Epithelial cell of esophagus (primary cell): ENCODE data around the gene ANGEL1.

Experiments used
- DNase-seq: peaks from one replicate; pipeline ENCODE4 v3.0.0; 2010; ENCODE audit warnings: low read depth
- H3K4me3 ChIP-seq: 2 replicates; pipeline ENCODE4 v1.5.1; 2011; ENCODE audit warnings: mild to moderate bottlenecking, low read length, control low read depth
- TF ChIP-seq, protein P1 (sequence below): IDR thresholded peaks from 2 replicates; pipeline ENCODE4 v1.5.1; 2011; ENCODE audit warnings: low read depth, mild to moderate bottlenecking, low read length, control low read depth, inconsistent platforms; ENCODE audit not compliant: insufficient read depth; ENCODE audit errors: missing control alignments

The ANGEL1 gene

DNA sequence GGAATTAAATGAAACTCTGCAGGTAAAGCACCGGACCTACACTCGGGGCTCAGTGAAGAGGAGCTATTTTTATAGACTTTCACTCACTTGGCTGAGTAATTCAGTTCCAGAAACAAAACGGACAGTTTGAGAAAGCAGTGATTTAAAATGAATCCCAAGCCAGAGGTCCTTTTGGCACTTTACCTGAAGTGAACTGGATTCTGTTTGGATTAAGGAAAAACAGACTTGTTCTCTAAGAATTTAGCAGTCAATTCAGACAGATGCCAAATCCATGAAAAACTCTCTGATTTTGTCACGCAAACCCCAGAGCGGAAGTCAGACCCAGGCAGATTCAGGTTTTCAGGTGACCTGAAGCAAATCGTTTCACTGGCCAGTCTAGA lies 56.3 kb downstream of the ANGEL1 start:
- DNase-seq, result no peak
- TF ChIP-seq, protein P1, sequence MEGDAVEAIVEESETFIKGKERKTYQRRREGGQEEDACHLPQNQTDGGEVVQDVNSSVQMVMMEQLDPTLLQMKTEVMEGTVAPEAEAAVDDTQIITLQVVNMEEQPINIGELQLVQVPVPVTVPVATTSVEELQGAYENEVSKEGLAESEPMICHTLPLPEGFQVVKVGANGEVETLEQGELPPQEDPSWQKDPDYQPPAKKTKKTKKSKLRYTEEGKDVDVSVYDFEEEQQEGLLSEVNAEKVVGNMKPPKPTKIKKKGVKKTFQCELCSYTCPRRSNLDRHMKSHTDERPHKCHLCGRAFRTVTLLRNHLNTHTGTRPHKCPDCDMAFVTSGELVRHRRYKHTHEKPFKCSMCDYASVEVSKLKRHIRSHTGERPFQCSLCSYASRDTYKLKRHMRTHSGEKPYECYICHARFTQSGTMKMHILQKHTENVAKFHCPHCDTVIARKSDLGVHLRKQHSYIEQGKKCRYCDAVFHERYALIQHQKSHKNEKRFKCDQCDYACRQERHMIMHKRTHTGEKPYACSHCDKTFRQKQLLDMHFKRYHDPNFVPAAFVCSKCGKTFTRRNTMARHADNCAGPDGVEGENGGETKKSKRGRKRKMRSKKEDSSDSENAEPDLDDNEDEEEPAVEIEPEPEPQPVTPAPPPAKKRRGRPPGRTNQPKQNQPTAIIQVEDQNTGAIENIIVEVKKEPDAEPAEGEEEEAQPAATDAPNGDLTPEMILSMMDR, result no peak
- H3K4me3 ChIP-seq, result no peak overlapping the region

DNA sequence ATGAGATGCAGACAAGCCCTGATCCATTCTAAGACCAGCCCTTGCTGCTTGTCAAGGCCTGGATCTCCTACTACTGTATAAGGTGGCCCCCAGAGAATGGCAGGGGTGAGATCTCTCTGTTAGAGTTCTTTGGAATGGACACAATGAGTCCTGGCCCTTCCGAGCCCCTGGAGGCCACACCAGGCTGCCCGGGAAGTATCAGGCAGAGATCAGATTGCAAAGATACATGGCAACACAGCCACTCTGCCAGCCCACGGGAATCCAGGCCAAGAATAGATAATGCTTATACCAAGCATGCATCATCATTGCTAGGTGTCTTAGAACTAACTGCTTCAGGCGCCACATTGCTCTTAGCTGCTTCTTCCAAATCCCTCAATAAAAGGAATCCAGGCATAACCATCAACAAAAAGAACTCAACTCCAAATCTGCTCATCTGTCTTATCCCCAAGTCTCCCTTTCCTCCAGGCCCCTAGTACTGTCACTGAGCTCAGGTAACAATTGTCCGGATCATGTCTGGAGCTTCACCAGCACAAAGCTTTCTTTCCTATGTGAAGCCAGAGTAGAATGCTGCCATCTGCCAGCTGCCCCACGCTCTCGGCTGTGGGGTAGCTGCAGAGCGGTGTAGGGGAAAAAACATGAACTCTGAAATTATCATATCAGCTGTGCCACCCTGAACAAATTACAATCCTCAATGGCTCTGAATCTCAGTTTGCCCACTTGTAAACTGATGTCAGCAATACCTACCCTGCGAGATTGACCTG lies 56.9 kb downstream of the ANGEL1 start:
- DNase-seq, result no peak
- no peak overlapping the region for H3K4me3 ChIP-seq
- TF ChIP-seq, protein P1, result no peak

DNA sequence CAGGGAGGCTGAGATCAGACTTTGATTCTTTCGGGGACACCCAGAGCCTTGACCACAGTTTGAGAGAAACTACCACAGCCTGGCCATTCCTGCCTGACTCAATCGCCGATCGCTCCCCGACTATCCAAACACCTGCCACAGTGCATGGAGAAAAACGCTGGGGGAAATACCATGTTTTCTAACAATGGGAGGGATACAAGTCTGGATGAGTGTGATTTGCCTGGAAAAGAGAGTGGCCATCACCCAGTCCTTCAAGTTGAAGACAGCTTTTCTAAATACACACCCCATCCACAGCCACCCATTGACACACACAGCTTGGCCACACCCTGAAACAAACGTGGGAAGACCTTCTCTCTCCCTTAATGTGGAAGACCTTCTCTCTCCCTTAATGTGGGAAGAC lies 58.1 kb downstream of the ANGEL1 start:
- no peak for DNase-seq
- no peak overlapping the region for H3K4me3 ChIP-seq
- TF ChIP-seq, protein P1, result no peak

DNA sequence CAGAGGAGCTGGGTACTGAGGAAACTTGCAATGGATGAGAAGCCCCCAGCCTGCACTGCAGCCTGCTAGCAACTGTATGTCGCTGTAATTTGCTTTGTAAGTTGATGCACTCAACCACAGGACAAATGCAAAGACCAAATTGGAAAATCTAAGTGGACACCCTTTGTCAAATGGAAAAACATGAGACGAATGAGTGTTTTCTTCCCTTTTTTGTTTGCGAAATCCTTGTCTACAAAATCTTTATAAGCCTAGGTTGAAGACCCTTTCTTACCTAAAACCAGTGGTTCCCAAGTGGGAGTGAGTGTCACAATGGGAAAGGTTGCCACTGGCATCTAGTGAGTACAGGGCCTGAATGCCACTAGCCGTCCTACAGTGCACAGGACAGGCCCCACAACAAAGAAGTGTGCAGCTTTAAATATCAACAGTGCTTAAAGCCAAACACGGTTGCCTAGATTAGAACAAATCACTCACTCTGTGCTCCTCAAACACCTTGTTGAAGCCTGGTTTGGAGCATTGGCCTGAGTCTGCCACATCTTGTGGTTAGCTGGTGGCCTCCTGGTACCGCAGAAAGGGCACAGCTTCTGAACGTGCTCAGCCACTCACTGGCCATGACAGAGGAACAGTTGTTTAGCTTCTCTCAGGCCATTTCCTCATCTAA lies 59.0 kb downstream of the ANGEL1 start:
- DNase-seq, result no peak
- no peak overlapping the region for H3K4me3 ChIP-seq
- TF ChIP-seq, protein P1, result no peak

DNA sequence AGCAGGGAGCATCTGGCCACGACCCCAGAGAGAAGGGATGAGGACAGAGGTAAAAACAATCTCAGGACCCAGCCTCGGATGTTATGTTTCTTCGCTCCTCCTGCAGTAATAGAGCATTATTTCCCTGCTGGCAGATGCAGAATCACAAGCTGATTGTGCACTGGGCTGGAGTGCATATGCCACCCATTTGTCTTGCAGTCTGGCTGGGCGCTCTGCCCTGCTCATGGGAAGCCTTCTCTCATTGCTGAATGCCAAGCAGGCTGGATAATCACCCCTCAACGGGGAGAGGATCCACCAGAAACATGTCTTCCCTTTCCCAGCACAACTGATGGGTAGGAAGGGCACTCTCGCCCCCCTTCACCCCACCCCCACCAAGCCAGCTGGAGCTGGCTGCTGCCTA lies 59.9 kb downstream of the ANGEL1 start:
- TF ChIP-seq, protein P1, result no peak
- no peak overlapping the region for H3K4me3 ChIP-seq
- DNase-seq, result no peak

DNA sequence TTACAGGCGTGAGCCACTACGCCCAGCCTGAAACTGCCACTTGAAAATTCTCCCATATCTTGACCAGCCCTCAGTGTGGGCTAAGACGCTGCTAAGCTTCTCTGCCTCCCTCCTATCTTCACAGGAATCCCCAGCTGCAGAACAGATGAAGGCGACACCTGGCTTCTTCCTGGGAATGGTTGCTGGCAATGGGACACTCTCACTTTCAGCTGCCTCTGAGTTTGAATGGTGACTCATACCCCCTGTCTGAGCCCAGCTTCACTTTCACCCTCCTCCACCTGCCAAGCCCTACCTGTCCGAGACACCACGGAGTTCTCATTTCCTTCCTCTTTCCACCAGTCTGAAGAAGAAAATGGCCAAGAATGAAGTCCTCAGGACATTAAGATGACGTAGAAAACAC lies 69.7 kb downstream of the ANGEL1 start:
- DNase-seq, result no peak
- H3K4me3 ChIP-seq, result no peak overlapping the region
- TF ChIP-seq, protein P1, result no peak
